ENCODE data around the gene PNLIPRP3. TPM values are rescaled to one million over a fixed set of nuclear protein-coding genes. Genes with fewer than 3 reads are reported as not detected.

The PNLIPRP3 gene
- total and polyA plus RNA-seq, 12 donors, result not detected

DNA sequence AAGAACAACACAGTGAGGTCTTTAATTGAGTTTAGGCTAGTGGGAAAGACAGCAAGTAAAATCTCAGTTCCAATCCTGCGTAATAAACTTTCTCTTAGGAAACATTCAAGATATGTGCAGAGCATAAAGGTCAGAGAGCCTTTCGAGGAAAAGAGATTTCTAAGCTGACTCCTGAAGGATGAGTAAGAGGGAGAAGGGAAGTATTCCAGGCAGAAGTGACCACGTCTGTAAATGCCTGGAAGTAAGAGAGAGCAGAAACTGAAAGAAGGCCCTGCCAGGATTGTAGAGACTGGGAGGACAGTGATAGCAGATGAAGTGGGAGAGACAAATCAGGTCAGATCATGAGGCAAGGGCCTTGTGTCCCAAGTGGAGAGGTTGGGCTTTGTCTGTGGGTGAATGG, 41.8 kb downstream of the PNLIPRP3 start:
- no peak overlapping the region for H3K27ac ChIP-seq
- no peak overlapping the region for H3K4me3 ChIP-seq
- intact Hi-C loops (cut with DNase I), result no loop called here
- H3K9me3 ChIP-seq, result no peaks in the 10 kb centered on the region
- H3K36me3 ChIP-seq, result no peaks in the 10 kb centered on the region
- DNase-seq, result no peak
- no peaks in the 10 kb centered on the region for H3K4me1 ChIP-seq
- no peak for ATAC-seq
- 48 to 56% methylated on average over 3 of the region's 3 CpGs for WGBS, 2 donors
- TF ChIP-seq, protein P1, sequence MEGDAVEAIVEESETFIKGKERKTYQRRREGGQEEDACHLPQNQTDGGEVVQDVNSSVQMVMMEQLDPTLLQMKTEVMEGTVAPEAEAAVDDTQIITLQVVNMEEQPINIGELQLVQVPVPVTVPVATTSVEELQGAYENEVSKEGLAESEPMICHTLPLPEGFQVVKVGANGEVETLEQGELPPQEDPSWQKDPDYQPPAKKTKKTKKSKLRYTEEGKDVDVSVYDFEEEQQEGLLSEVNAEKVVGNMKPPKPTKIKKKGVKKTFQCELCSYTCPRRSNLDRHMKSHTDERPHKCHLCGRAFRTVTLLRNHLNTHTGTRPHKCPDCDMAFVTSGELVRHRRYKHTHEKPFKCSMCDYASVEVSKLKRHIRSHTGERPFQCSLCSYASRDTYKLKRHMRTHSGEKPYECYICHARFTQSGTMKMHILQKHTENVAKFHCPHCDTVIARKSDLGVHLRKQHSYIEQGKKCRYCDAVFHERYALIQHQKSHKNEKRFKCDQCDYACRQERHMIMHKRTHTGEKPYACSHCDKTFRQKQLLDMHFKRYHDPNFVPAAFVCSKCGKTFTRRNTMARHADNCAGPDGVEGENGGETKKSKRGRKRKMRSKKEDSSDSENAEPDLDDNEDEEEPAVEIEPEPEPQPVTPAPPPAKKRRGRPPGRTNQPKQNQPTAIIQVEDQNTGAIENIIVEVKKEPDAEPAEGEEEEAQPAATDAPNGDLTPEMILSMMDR (IDR thresholded peaks at IDR 0.05), result no peak
- peaks cover 0 to 18% (median 0%) of the 10 kb centered on the region in 7 donors for H3K27me3 ChIP-seq

DNA sequence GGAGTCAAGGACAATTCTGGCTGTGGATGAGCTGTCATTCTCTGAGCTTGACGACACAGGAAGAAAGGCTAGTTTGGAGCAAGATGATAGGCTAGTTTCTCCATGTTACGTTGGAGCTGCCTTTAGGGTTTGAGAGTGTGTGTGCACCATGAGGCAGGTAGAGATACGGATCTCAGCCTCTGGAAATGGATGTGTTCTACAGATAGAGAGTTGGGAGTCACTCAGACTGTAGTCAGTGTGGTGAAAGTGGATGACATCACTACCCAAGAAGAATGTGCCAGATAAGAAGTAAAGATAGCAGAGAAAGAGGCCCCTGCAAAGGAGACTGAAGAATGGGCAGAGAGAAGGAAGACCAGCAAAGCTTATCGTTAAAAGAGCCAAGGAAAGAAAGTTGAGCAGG, 42.4 kb downstream of the PNLIPRP3 start:
- TF ChIP-seq, protein P1 (IDR thresholded peaks at IDR 0.05), result no peak
- H3K9me3 ChIP-seq, result no peaks in the 10 kb centered on the region
- no peaks in the 10 kb centered on the region for H3K4me1 ChIP-seq
- 67 to 68% methylated on average over 4 of the region's 4 CpGs for WGBS, 2 donors
- H3K4me3 ChIP-seq, result no peak overlapping the region
- DNase-seq (no peak), ATAC-seq (no peak)
- intact Hi-C loops (cut with DNase I), result no loop called here
- H3K27ac ChIP-seq, result no peak overlapping the region
- H3K27me3 ChIP-seq, result peaks cover 0 to 18% (median 0%) of the 10 kb centered on the region in 7 donors
- H3K36me3 ChIP-seq, result no peaks in the 10 kb centered on the region

DNA sequence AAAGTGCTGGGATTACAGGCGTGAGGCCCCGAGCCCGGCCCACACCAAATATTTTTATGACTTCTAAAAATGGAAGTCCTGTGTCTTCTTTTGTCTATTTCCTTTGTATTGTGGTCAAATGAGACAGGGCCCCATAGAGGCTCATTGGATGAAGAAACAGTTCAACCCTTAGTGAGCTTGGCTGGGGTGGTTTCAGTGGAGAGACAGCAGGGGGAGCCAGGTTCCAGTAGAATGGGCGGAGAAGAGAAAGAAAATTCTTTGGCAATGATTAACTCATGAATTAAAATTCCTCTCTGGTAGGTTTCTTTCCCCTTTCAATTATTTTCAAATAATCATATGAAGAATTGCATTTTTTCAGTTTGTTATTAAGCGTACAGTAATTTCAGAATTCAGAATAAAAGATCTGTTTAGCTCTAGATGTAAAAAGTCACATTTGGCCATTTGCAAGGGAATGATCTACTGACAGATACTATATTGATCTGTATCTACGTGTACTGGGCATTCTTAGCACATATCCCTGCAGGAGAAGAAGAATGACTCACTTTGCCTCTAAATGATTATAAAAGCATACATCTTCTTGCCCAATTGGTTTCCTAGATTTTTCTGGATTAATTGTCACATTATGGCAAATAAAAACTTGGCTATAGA, 43.2 kb downstream of the PNLIPRP3 start:
- DNase-seq (no peak), ATAC-seq (no peak)
- Histone ChIP-seq H3K9me3 (no peaks in the 10 kb centered on the region), H3K27ac (no peak overlapping the region), H3K36me3 (no peaks in the 10 kb centered on the region), H3K27me3 (peaks cover 0 to 18% (median 0%) of the 10 kb centered on the region in 7 donors), H3K4me1 (no peaks in the 10 kb centered on the region), H3K4me3 (no peak overlapping the region)
- TF ChIP-seq, protein P1 (IDR thresholded peaks at IDR 0.05), result no peak
- 68 to 73% methylated on average over 6 of the region's 6 CpGs for WGBS, 2 donors
- intact Hi-C loops (cut with DNase I), result no loop called here

DNA sequence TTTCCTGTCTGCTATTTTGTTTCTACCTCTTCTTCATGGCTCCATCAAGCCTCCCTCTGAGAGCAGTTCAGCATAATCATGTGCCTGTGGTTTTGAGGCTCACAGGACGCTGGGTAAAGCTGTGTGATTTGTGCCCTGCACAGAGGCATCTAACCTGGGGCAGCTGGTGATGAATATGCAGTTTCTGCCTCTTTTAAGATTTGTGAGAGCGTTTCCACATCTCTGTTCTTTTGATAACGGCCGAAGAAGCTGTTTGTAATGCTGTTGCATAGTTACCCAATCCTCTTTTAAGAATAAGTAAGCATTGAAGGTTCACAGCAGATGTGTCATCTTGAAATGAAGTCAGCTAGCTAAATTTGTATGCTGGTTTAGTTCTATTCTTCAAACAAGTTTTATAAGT, 45.2 kb downstream of the PNLIPRP3 start:
- Histone ChIP-seq H3K36me3 (no peaks in the 10 kb centered on the region), H3K27ac (no peak overlapping the region), H3K4me3 (no peak overlapping the region), H3K27me3 (peaks cover 0 to 18% (median 0%) of the 10 kb centered on the region in 7 donors), H3K4me1 (no peaks in the 10 kb centered on the region), H3K9me3 (no peaks in the 10 kb centered on the region)
- DNase-seq (no peak), ATAC-seq (no peak)
- TF ChIP-seq, protein P1 (IDR thresholded peaks at IDR 0.05), result no peak
- 27 to 43% methylated on average over 4 of the region's 4 CpGs for WGBS, 2 donors
- intact Hi-C loops (cut with DNase I), result no loop called here

Data from heart right ventricle (tissue), 16 donors.